ENCODE measurements around the gene LRRIQ1. TPM values are rescaled to one million over a fixed set of nuclear protein-coding genes. Genes with fewer than 3 reads are reported as not detected.

LRRIQ1 gene
- total and polyA plus RNA-seq, 2 of the 8 experiments (the other 6 are each of a cell fraction or from before 2014, with no cell fraction given), result 0.24 to 0.76 TPM

GRCh38 chr12:85000729-85001128 lies 35.4 kb upstream of the LRRIQ1 start (continued):
- no peak for TF ChIP-seq TAF1 (IDR thresholded peaks at IDR 0.05; ENCODE audit: low read depth, low read length)
- no peak for TF ChIP-seq EP300 (IDR thresholded peaks at IDR 0.05; ENCODE audit: borderline replicate concordance in 1 of 2, low read depth in 2 of 2, low read length in 2 of 2)
- no peak for TF ChIP-seq BRCA1 (IDR thresholded peaks at IDR 0.05; ENCODE audit: low read depth, low read length)
- TF ChIP-seq SRF (IDR thresholded peaks at IDR 0.05; ENCODE audit: low read depth, low read length), result no peak
- TF ChIP-seq CHD2 (IDR thresholded peaks at IDR 0.05; ENCODE audit: low read length), result no peak
- no peak for TF ChIP-seq CTBP2 (IDR thresholded peaks at IDR 0.05; ENCODE audit: borderline replicate concordance, insufficient read depth, insufficient read length, low read length)

All from H1 (cell line).